Measurements from ENCODE around the gene TMEM270. TPM values are rescaled to one million over a fixed set of nuclear protein-coding genes. Genes with fewer than 3 reads are reported as not detected.
A peak's percentile ranks its signal among the peaks of the same experiment; 100 is the strongest.

Gene TMEM270
- total RNA-seq, 2 donors from 2014 or later, result not detected

GRCh38 chr7:73892003-73892999 lies 31.3 kb downstream of the TMEM270 start:
- H3K4me1 ChIP-seq (ENCODE audit: control insufficient read depth, insufficient read depth, low read length), result peaks cover 5% of the 10 kb centered on the region
- H3K27ac Mint-ChIP-seq, result no peak overlapping the region
- no peaks in the 10 kb centered on the region for H3K36me3 Mint-ChIP-seq (ENCODE audit: low read depth)
- H3K9me3 Mint-ChIP-seq, result peaks cover 10% of the 10 kb centered on the region
- no peak overlapping the region for H3K4me3 Mint-ChIP-seq
- H3K9ac ChIP-seq (ENCODE audit: extremely low read depth, low read length, poor library complexity, severe bottlenecking), result no peak overlapping the region
- no peaks in the 10 kb centered on the region for H3K27me3 ChIP-seq (ENCODE audit: control insufficient read depth, insufficient read depth, low read length, poor library complexity, severe bottlenecking)
- peaks cover 13% of the 10 kb centered on the region for H3K4me1 Mint-ChIP-seq
- no peak for TF ChIP-seq CTCF (conservative IDR thresholded peaks at IDR 0.05)
- H3K27ac ChIP-seq (ENCODE audit: low read depth, low read length), result no peak overlapping the region
- H3K9me3 ChIP-seq (ENCODE audit: control insufficient read depth, low read length), result peaks cover 6% of the 10 kb centered on the region
- no peak overlapping the region for H3K4me3 ChIP-seq (ENCODE audit: low read length)
- DNase-seq, result no peak
- WGBS, 2 experiments (ENCODE audit: insufficient coverage in 1 of 2, insufficient read length in 1 of 2), result 91 to 94% methylated on average over 9 to 11 of the region's 11 CpGs
- H3K27me3 Mint-ChIP-seq (ENCODE audit: insufficient read depth), result peaks cover 5% of the 10 kb centered on the region
- no peaks in the 10 kb centered on the region for H3K36me3 ChIP-seq (ENCODE audit: control insufficient read depth, insufficient read depth, low read length)

GRCh38 chr7:73893342-73894101 lies 32.6 kb downstream of the TMEM270 start:
- Histone ChIP-seq H3K4me3 (ENCODE audit: low read length) (no peak overlapping the region), H3K36me3 (ENCODE audit: control insufficient read depth, insufficient read depth, low read length) (no peaks in the 10 kb centered on the region), H3K9ac (ENCODE audit: extremely low read depth, low read length, poor library complexity, severe bottlenecking) (no peak overlapping the region), H3K27ac (ENCODE audit: low read depth, low read length) (peak overlapping the region; percentile 57), H3K27me3 (ENCODE audit: control insufficient read depth, insufficient read depth, low read length, poor library complexity, severe bottlenecking) (no peaks in the 10 kb centered on the region), H3K9me3 (ENCODE audit: control insufficient read depth, low read length) (peaks cover 6% of the 10 kb centered on the region), H3K4me1 (ENCODE audit: control insufficient read depth, insufficient read depth, low read length) (no peaks in the 10 kb centered on the region)
- DNase-seq, result no peak
- TF ChIP-seq CTCF (conservative IDR thresholded peaks at IDR 0.05), result no peak
- Mint-ChIP-seq H3K36me3 (ENCODE audit: low read depth) (no peaks in the 10 kb centered on the region), H3K4me1 (peaks cover 6% of the 10 kb centered on the region), H3K9me3 (peaks cover 12% of the 10 kb centered on the region), H3K27ac (no peak overlapping the region), H3K4me3 (no peak overlapping the region), H3K27me3 (ENCODE audit: insufficient read depth) (peaks cover 3% of the 10 kb centered on the region)
- WGBS, 2 experiments (ENCODE audit: insufficient coverage in 1 of 2, insufficient read length in 1 of 2), result 87 to 89% methylated on average over 12 to 22 of the region's 22 CpGs

GRCh38 chr7:73894166-73894565 lies 33.2 kb downstream of the TMEM270 start:
- no peak for DNase-seq
- Mint-ChIP-seq H3K4me1 (no peaks in the 10 kb centered on the region), H3K4me3 (no peak overlapping the region), H3K9me3 (peaks cover 12% of the 10 kb centered on the region), H3K36me3 (ENCODE audit: low read depth) (no peaks in the 10 kb centered on the region), H3K27ac (no peak overlapping the region), H3K27me3 (ENCODE audit: insufficient read depth) (peaks cover 3% of the 10 kb centered on the region)
- Histone ChIP-seq H3K27ac (ENCODE audit: low read depth, low read length) (peak overlapping the region; percentile 57), H3K9ac (ENCODE audit: extremely low read depth, low read length, poor library complexity, severe bottlenecking) (no peak overlapping the region), H3K9me3 (ENCODE audit: control insufficient read depth, low read length) (peaks cover 6% of the 10 kb centered on the region), H3K4me3 (ENCODE audit: low read length) (no peak overlapping the region), H3K27me3 (ENCODE audit: control insufficient read depth, insufficient read depth, low read length, poor library complexity, severe bottlenecking) (no peaks in the 10 kb centered on the region), H3K36me3 (ENCODE audit: control insufficient read depth, insufficient read depth, low read length) (no peaks in the 10 kb centered on the region), H3K4me1 (ENCODE audit: control insufficient read depth, insufficient read depth, low read length) (no peaks in the 10 kb centered on the region)
- 83 to 89% methylated on average over 4 to 6 of the region's 6 CpGs for WGBS, 2 experiments (ENCODE audit: insufficient coverage in 1 of 2, insufficient read length in 1 of 2)
- no peak for TF ChIP-seq CTCF (conservative IDR thresholded peaks at IDR 0.05)

All from endodermal cell (in vitro differentiated cells).